Testis (tissue), 3 donors: ENCODE measurements around the gene PACSIN2. TPM values are rescaled to one million over a fixed set of nuclear protein-coding genes. Genes with fewer than 3 reads are reported as not detected.

Source experiments
- DNase-seq: peaks from one replicate; pipeline ENCODE4 v3.0.0-alpha.2; 2019
- H3K27ac ChIP-seq, 2 donors: fragments of 200-600 bp; sonication (generic); one replicate each; pipeline ENCODE4 v1.5.1; 2019
- H3K27me3 ChIP-seq: fragments of 200-600 bp; sonication (generic); one replicate; pipeline ENCODE4 v1.5.1; 2019
- H3K36me3 ChIP-seq: fragments of 200-600 bp; sonication (generic); one replicate; pipeline ENCODE4 v1.5.1; 2017; ENCODE audit warnings: low read depth; ENCODE audit errors: missing control alignments
- H3K4me1 ChIP-seq: fragments of 200-600 bp; sonication (generic); one replicate; pipeline ENCODE4 v1.5.1; 2019
- H3K4me3 ChIP-seq, 2 donors: fragments of 200-600 bp; sonication (generic); one replicate each; pipeline ENCODE4 v1.5.1; 2017 to 2019
- H3K9me3 ChIP-seq: fragments of 200-600 bp; sonication (generic); one replicate; pipeline ENCODE4 v1.5.1; 2017
- CTCF ChIP-seq, 3 experiments: fragments of 450-650 bp in 2 of 3; fragments of 200-600 bp in 1 of 3; sonication (generic) in 1 of 3; IDR thresholded peaks; one replicate each; pipeline ENCODE4 v1.5.1; 2016 to 2019; ENCODE audit warnings: antibody characterized with exemption in 3 of 3, mild to moderate bottlenecking in 2 of 3, moderate library complexity in 1 of 3
- POLR2A ChIP-seq: fragments of 450-650 bp; IDR thresholded peaks from one replicate; pipeline ENCODE4 v1.6.1; 2017; ENCODE audit warnings: antibody characterized with exemption, mild to moderate bottlenecking, moderate library complexity
- WGBS, 2 donors: methylation state at CpG; one replicate each; pipeline ENCODE4 v1.1.5; 2018; 5-methylcytosine and 5-hydroxymethylcytosine counted together
- intact Hi-C: fragments of 100-400 bp; cut with DNase I; formaldehyde crosslinking; loops from one replicate; pipeline ENCODE4 v1.15.1; 2023; ENCODE audit warnings: low total_unique reads
- polyA plus RNA-seq: library from polyadenylated mRNA; stranded (reverse); fragments of 350-450 nt; fragmentation: Illumina TruSeq; extraction: RNeasy Lipid Tissue Mini Kit (QIAGEN cat#74804); gene quantifications from one replicate; pipeline ENCODE4 v1.2.3, GENCODE V29; 2014; ENCODE audit warnings: low read depth, low replicate concordance; ENCODE audit not compliant: insufficient read depth
- total RNA-seq, 2 donors: library from RNA; depleted of rRNA; stranded (reverse); fragments of >200 nt; gene quantifications; one replicate each; pipeline ENCODE4 v1.2.3, GENCODE V29; 2016

The PACSIN2 gene
- total and polyA plus RNA-seq, 3 donors from 2014 or later, result 43.5 to 45.6 (median 43.6) TPM

GRCh38 chr22:42970029-42970428, 44.9 kb downstream of the PACSIN2 start:
- intact Hi-C loops, result loop anchor here (10.0 kb wide), 1 partner anchor 55 kb away; no protein-coding TSS in a partner anchor
- H3K4me3 ChIP-seq, result no peak overlapping the region
- H3K36me3 ChIP-seq, result no peaks in the 10 kb centered on the region
- TF ChIP-seq CTCF (IDR thresholded peaks at IDR 0.05) (no peak), POLR2A (no peak)
- 95 to 96% methylated on average over 5 of the region's 5 CpGs for WGBS, 2 donors
- DNase-seq, result no peak
- no peaks in the 10 kb centered on the region for H3K9me3 ChIP-seq
- no peaks in the 10 kb centered on the region for H3K4me1 ChIP-seq
- H3K27ac ChIP-seq, result no peak overlapping the region
- no peaks in the 10 kb centered on the region for H3K27me3 ChIP-seq

- no peak for DNase-seq
- 92 to 94% methylated on average over 12 of the region's 12 CpGs for WGBS, 2 donors
- no peak overlapping the region for H3K27ac ChIP-seq
These were observed 45.5 kb downstream of the PACSIN2 start for GRCh38 chr22:42969348-42969975.

GRCh38 chr22:42967933-42968332, 47.0 kb downstream of the PACSIN2 start:
- Histone ChIP-seq H3K4me3 (no peak overlapping the region), H3K27me3 (no peaks in the 10 kb centered on the region), H3K9me3 (no peaks in the 10 kb centered on the region), H3K27ac (no peak overlapping the region), H3K4me1 (peaks cover 8% of the 10 kb centered on the region), H3K36me3 (no peaks in the 10 kb centered on the region)
- no peak for DNase-seq
- TF ChIP-seq POLR2A (no peak), CTCF (IDR thresholded peaks at IDR 0.05) (no peak)
- intact Hi-C loops, result no loop called here
- WGBS, 2 donors, result 72 to 88% methylated on average over 8 of the region's 8 CpGs

More at GRCh38 chr22:42969348-42969975, 45.5 kb downstream of the PACSIN2 start:
- H3K27me3 ChIP-seq, result no peaks in the 10 kb centered on the region
- intact Hi-C loops, result no loop called here
- no peaks in the 10 kb centered on the region for H3K36me3 ChIP-seq
- H3K4me3 ChIP-seq, result no peak overlapping the region
- no peaks in the 10 kb centered on the region for H3K4me1 ChIP-seq
- H3K9me3 ChIP-seq, result no peaks in the 10 kb centered on the region
- no peak for TF ChIP-seq CTCF (IDR thresholded peaks at IDR 0.05)
- no peak for TF ChIP-seq POLR2A

GRCh38 chr22:42967005-42967404, 47.9 kb downstream of the PACSIN2 start:
- no peak for DNase-seq
- 93 to 94% methylated on average over 8 of the region's 8 CpGs for WGBS, 2 donors

More at GRCh38 chr22:42967005-42967404, 47.9 kb downstream of the PACSIN2 start:
- peaks cover 8% of the 10 kb centered on the region for H3K4me1 ChIP-seq
- no peaks in the 10 kb centered on the region for H3K27me3 ChIP-seq
- intact Hi-C loops, result no loop called here
- H3K36me3 ChIP-seq, result no peaks in the 10 kb centered on the region
- no peaks in the 10 kb centered on the region for H3K9me3 ChIP-seq
- TF ChIP-seq POLR2A, result no peak
- no peak for TF ChIP-seq CTCF (IDR thresholded peaks at IDR 0.05)
- H3K27ac ChIP-seq, result no peak overlapping the region
- no peak overlapping the region for H3K4me3 ChIP-seq
